Melanocyte of skin (primary cell): ENCODE measurements around the gene SLIT3. TPM values are rescaled to one million over a fixed set of nuclear protein-coding genes. Genes with fewer than 3 reads are reported as not detected.

Source experiments
- small RNA-seq, 2 donors: library from RNA; depleted of rRNA; stranded (forward); fragments of <200 nt; gene quantifications; one replicate each; pipeline ENCODE3, GENCODE V24; 2012
- total RNA-seq, 2 donors: library from RNA; depleted of rRNA; stranded (reverse); fragments of >200 nt; gene quantifications; 2 replicates each; pipeline ENCODE4 v1.2.3, GENCODE V29; 2012

Gene SLIT3
- under 1 TPM in 1 of 2 donors, not detected in 1; under 0.01 TPM for total RNA-seq

DNA sequence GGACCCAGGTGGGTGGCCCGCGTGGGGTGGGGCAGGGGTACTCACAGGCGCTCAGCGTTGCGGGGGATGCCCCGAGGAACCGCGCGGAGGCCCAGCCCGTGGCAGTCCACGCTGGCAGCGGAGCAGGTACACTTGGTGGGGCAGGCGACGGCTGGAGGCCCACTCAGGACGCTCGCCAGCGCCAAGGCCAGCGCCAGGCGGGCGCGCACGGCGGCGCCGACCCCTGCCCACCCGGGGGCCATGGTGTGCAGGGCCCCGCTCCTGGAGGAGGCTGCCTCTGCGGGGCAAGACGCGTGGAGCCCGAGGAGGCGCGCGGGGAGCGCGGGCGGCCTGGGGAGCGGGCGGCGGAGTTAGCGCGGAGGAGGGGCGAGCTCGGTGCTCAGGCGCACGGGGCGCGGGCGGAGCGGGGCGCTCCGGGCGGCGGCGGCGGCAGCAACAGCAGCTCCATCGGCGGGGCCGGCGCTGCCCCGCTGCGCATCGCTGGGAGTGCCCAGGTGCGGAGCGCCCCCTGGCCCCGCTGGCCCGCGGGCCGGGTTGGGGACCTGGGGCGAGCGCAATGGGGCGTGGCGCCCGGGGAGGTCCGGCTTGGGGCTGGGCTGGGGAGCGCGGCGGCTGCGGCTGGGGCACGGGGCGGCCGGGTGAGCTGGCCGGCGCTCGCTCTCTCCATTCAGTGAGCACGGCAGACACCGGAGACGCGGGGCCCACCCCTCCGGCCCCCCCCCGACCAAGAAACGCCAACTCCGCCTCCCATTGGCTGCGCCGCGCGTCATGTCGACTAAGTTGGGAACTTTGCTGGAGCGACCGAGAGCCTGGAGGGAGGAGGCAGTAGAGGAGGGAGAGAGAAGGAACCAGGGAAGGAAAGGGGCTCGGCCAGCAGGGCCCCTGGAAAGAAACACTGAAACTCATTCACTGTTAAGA lies at the start of gene SLIT3:
TSS of gene SLIT3 (minus strand) at position 672 of the 918 bp plus-strand sequence. CDS start at position 242, 430 bp downstream.

Small RNA genes within 50 kb of the gene (small RNA-seq; reads per million reads assigned to genes)
- gene MIR218-2, result 0 to 0.17 reads per million in 2 donors
- 0.94 to 2.2 reads per million in 2 donors for gene MIR585
- 0 reads per million in 2 donors for gene RF00019
